GM12873 (cell line): ENCODE measurements around the gene COMMD1.

Source experiments
- TF ChIP-seq, protein P1 (sequence below): IDR thresholded peaks from 2 replicates; pipeline ENCODE4 v1.5.1; 2012; ENCODE audit warnings: low read depth, mild to moderate bottlenecking, moderate library complexity, low read length, control low read depth; ENCODE audit not compliant: insufficient read depth; ENCODE audit errors: missing control alignments

COMMD1 gene

GRCh38 chr2:62055724-62056336 is 150.4 kb downstream of the COMMD1 start:
- TF ChIP-seq, protein P1, sequence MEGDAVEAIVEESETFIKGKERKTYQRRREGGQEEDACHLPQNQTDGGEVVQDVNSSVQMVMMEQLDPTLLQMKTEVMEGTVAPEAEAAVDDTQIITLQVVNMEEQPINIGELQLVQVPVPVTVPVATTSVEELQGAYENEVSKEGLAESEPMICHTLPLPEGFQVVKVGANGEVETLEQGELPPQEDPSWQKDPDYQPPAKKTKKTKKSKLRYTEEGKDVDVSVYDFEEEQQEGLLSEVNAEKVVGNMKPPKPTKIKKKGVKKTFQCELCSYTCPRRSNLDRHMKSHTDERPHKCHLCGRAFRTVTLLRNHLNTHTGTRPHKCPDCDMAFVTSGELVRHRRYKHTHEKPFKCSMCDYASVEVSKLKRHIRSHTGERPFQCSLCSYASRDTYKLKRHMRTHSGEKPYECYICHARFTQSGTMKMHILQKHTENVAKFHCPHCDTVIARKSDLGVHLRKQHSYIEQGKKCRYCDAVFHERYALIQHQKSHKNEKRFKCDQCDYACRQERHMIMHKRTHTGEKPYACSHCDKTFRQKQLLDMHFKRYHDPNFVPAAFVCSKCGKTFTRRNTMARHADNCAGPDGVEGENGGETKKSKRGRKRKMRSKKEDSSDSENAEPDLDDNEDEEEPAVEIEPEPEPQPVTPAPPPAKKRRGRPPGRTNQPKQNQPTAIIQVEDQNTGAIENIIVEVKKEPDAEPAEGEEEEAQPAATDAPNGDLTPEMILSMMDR = no peak

GRCh38 chr2:62056341-62056740 is 150.9 kb downstream of the COMMD1 start:
- TF ChIP-seq, protein P1 = no peak

- TF ChIP-seq, protein P1 = no peak
These were observed 159.8 kb downstream of the COMMD1 start for GRCh38 chr2:62065243-62065642.

DNA sequence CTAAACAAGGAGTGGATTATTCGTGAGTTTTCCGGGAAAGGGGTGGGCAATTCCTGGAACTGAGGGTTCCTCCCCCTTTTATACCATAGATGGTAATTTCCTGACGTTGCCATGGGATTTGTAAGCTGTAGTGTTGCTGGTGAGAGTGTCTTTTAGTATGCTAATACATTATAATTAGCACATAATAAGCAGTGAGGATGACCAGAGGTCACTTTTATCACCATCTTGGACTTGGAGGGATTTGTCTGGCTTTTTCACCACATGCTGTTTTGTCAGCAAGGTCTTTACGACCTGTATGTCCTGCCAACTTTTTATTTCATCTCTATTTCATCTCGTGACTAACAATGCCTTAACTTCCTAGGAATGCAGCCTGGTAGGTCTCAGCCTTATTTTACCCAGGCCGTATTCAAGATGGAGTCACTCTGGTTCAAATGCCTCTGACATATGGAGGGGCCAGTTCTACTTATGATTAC is 165.7 kb downstream of the COMMD1 start:
- TF ChIP-seq, protein P1 = no peak

GRCh38 chr2:62071760-62072680 is 166.5 kb downstream of the COMMD1 start:
- TF ChIP-seq, protein P1 = no peak

- TF ChIP-seq, protein P1 = no peak
These were observed 168.8 kb downstream of the COMMD1 start for GRCh38 chr2:62074233-62074632.

DNA sequence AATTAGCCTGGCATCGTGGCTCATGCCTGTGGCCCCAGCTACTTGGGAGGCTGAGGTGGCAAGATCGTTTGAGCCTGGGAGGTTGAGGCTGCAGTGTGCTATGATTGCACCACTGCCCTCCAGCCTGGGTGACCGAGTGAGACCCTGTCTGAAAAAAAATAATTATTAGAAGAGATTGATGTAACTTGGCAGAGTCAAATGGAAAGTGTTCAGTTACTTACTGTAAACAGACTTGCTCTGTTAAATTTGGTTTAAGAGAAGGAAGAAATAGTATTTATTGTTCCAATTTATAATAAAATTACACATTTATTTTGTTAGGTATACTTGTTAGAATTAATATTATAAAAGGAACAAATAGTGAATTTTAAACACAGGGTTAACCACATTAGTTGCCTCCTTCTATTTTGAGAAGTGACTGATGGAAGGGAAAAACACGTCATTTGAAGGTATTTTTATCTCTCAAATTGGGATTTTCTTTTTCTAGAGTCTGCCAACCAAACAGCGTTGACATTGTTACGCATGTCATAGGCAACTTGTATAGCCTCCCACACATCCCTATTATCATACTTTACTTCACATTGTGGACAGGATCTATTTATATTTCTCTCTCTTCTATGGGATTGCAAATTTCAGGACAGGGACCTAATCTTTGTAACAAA is 171.6 kb downstream of the COMMD1 start:
- TF ChIP-seq, protein P1 = no peak
